A549 treated with GW870086 at 1 μM for 4 hours (cell line): ENCODE results near the gene VAMP4. TPM values are rescaled to one million over a fixed set of nuclear protein-coding genes. Genes with fewer than 3 reads are reported as not detected.

Experiments used
- total RNA-seq: library from RNA; stranded (reverse); fragments of 200-300 nt; extraction: Qiagen RNA extraction; gene quantifications from 5 replicates; pipeline ENCODE4 v1.2.3, GENCODE V29; 2022; ENCODE audit warnings: low read depth

The VAMP4 gene, protein sequence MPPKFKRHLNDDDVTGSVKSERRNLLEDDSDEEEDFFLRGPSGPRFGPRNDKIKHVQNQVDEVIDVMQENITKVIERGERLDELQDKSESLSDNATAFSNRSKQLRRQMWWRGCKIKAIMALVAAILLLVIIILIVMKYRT
- total RNA-seq: 3.3 to 5.1 TPM (median 4.1 TPM) in 5 replicates

GRCh38 chr1:171741872-171742576 lies at the start of gene VAMP4:
Gene VAMP4 (minus strand): TSS chr1:171742065. CDS start chr1:171738414, 3,651 bp downstream.

DNA sequence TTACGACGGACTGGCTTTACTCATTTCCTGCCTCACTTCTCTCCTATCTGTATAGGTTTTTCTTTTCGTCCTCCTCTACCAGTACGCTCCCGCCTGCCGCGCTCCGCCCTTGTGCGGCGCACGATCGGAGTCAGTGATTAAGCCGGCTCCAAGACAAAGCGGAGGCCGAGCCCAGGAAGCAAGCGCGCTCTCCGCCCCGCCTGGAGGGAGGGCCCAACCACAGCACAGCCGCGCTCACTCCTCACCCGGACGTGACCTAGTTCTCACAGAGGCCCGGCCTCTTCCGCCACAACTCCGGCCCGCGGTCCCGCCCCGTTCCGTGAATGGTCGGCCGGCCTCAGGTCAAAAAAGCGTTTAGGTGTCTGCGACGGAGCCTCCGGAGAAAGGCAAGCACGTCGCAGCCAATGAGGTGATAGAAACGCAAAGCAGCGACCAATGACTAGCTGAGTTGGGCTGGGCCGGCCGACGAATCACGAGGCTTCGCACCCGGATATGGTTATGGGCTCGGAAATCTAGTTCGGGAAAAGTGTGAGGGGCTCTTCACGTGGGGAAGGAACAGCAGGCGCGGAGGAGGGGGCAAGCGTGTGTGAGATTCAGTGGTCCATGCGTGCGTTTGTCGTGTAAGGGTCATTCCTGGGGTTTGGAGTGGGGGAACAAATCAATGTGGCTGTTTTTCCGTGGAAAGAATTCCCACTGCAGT lies 39.5 kb upstream of the VAMP4 start, which contains the start of gene METTL13:
Gene METTL13 (plus strand): TSS at position 485 of the 700 bp plus-strand sequence. CDS start 308 bp downstream, outside the sequence.

DNA sequence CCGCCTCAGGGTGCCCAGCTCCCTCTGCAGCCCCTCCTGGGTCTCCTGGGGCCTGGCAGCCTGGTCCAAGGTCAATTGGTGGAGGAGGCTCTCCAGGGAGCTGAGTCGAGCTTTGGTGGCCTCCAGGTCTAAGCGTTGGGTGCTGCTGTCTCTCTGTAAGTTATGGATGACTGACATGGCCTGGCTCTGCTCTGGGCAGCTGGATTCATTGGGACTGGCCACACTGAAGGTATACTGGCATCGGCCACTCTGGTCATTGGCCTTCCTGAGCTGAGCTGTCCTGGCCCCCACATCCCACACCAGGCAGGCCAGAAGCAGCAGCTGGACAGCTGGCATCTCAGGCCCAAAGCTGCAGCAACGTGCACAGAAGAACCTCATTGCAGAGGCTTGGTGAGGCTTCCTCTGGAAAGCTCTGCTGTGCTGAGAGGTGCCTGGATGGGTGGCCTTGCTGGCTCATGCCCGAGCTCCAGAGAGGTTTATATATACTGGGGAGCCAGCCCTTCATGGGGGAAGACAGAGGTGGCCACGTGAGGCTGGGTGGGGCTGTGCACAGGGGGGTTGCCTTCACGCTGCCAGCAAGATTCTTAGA lies 89.5 kb downstream of the VAMP4 start, which contains the start of gene MYOC:
Gene MYOC (minus strand): TSS at position 455 of the 589 bp plus-strand sequence. CDS start 77 bp downstream, at position 378.

Other genes with a start within 250 kb of the VAMP4 start
- gene MYOCOS, start 119.8 kb downstream of the VAMP4 start, total RNA-seq: not detected in 5 replicates
- not detected in 5 replicates for gene MYOC, start 89.4 kb downstream of the VAMP4 start, total RNA-seq
- 38.4 to 45.9 TPM (median 45.1 TPM) in 5 replicates for gene METTL13, start 39.6 kb upstream of the VAMP4 start, total RNA-seq
- gene DNM3, start 99.4 kb upstream of the VAMP4 start, total RNA-seq: 0.27 to 0.80 TPM (median 0.62 TPM) in 5 replicates